Fibroblast of lung (primary cell): ENCODE results near the gene TMTC2.

Experiments used
- CTCF ChIP-seq, 2 donors: IDR thresholded peaks in 1 of 2; conservative IDR thresholded peaks in 1 of 2; 1 replicate in 1 of 2; 2 replicates in 1 of 2; pipeline ENCODE4 v1.5.1; 2011 to 2012; ENCODE audit warnings: low read length in 2 of 2, control low read depth in 1 of 2, inconsistent platforms in 1 of 2, low read depth in 1 of 2, mild to moderate bottlenecking in 1 of 2
- EZH2 ChIP-seq: IDR thresholded peaks from 2 replicates; pipeline ENCODE4 v1.5.1; 2012; ENCODE audit warnings: low read length, control low read depth, mild to moderate bottlenecking; ENCODE audit errors: missing control alignments

GRCh38 chr12:82721726-82722125 lies 35.0 kb downstream of the TMTC2 start:
- no peak for TF ChIP-seq CTCF (conservative IDR thresholded peaks at IDR 0.05 in 1 of 2, IDR thresholded peaks at IDR 0.05 in 1 of 2; ENCODE audit: low read depth in 1 of 2, low read length in 2 of 2)
- TF ChIP-seq EZH2, result no peak
